Stimulated activated CD4-positive, alpha-beta T cell treated with anti-CD3 and anti-CD28 coated beads, Interleukin-4, amount 100 ng/mL, for 4 hours (primary cell): ENCODE measurements around the gene GZMA.
"Not testable (repeated sequence)": the region's sequence is repeated elsewhere in the genome, so short reads cannot be mapped to it uniquely, and the experiment has no call there.

Experiments
- DNase-seq, 2 experiments: peaks; one replicate each; pipeline ENCODE4 v3.0.0-alpha.2; 2020

The GZMA gene

DNA sequence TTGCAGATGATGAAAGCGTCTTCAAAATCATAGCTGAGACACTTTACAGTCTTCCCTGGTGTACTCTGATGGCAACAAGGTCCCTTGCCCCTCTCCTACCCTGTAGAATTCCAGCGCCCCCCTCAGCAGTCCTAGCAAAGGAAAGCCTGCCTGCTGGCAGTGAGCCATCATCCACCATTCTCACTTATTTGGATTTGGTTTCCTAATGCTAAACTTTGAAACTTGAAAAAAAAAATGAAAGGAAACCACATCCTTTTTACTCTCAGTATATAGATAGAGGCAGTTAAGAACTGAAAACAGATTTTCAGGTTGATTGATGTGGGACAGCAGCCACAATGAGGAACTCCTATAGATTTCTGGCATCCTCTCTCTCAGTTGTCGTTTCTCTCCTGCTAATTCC, at the start of gene GZMA:
Gene GZMA (plus strand): TSS at position 299 of the 400 bp plus-strand sequence. CDS start 37 bp downstream, at position 336.
- no peak for DNase-seq

DNA sequence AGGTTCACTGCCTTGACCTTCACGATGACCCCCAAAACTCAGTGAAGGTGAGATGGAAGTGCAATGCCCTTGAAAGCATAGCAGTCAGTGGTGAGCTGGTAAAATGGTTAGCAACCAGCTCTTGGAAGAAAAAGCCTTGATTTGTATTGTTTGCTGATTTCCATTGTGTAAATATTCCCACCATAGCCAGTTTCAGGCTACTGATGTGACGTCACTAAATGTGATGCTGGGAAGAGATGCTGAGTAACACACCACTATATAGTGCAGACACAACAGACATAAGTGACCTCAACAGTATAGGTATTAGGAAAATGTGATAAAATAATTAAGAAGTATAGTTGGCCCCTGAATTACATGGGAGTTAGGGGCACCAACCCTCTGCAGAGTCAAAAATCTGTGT, 47.3 kb upstream of the GZMA start:
- DNase-seq, result no peak

DNA sequence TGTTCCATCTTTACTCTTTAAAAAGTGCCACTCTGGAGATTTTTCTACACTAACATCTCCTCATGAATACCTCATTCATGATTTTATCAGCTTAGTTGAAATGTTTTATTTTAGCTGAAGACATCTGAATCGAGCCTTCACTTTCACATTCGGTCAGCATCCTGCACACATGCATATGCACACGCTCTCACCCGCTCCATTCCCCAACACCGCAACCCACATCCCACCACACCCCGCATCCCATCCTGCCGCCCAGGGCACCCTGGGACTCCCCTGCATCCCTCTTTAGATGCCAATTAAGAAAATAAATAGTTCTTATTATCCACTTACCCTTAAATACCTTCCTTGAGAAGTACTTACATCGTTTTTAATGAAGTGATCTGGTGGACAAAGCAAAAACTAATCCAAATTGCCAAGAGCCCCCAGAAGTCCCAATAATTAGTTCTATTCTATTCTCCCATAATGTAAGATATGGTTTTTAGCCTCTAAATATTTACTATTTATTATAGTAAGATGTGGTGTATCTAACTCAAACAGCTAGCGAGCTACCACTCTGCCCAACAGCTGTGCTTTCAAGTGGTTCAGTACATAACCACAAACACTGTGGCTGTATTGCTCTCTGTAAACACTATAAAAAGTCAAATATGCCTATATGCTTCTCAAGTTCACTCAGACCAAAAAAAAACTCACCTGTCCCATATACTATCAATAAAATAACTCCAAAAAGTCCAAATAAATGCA, 40.2 kb upstream of the GZMA start:
- peak; percentile 27 to 34 for DNase-seq

DNA sequence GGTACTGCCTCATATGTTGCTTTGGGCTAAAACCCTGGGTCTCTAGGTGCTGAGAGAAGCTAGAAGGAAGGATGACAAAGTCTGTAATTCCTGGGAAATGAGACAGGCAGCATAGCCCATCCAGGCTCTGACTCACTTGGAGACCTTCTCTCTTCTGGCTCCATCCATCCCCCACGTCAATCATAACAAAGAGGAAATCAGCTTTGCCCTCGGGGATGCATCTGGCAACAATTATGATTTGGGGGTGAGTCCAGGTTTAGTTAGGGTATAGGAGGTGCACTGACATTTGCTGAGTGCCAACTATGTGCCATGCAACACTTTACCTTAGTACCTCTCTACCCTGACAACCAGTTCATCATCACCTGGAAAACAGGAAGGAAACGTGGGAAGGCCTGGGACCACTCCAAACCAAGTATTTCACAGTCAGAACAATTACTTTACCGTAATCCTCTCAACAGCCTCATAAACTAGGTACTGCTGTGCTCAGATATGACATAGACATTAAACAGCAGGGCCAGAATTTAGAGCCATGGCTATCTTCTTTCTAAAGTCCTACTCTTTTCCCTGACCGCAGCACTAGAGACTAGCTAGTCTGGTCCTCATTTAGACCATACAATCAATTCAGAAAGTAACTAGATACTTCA, 39.1 kb upstream of the GZMA start:
- DNase-seq, result no peak

DNA sequence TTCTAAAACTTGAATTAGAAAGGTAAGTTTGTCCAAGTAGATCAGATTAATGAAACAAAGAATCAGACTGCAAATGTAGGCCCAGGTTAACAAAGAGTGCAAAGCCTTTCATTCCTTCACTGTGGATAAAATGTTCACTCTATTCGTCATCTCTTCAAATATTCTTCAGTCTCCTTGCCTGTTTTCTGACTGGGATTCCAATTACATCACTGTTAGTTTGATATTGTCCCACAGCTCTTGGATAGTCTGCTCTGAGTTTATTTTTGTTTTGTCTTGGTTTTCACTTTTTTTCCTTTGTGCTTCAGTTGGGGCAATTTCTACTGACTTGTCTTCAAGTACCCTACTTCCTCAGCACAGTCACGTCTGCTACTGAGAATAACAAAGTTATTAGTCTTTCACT, 38.5 kb upstream of the GZMA start:
- no peak for DNase-seq

DNA sequence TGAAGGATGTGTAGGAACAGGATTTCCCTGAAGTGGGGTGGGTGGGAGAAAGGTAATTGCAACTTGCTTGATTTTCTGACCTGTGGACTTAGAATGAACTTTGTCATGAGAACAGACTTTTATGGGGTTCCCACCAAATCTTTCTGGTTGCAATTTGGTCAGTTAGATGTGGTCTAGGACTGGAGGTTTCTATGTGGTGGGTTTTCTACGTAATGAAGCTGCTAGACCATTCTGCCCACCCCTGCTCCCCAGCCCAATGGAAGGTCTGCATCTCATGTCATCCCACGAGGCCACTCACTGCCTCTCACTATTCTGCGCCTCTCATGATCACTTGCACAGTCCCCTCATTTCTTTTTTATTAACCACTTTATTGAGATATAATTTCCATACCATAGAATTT, 37.9 kb upstream of the GZMA start:
- DNase-seq, result no peak

DNA sequence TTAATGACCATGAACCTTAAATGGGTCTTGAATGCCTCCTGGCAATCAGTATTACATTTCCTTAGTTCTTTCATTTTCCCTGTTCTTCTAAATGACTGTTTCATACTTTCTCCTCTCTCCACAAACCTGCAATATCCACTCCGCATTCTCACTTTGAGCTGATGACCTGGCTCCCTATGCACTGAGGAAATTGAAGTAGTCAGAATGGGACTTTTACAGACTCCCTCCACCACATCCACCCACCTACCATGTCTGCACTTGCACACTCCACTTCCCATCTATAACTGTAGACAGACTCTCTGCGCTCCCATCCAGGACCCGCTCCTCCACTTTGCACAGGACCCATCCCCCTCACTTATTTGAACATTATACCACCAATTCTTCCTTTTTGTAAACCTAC, 36.2 kb upstream of the GZMA start:
- no peak for DNase-seq

DNA sequence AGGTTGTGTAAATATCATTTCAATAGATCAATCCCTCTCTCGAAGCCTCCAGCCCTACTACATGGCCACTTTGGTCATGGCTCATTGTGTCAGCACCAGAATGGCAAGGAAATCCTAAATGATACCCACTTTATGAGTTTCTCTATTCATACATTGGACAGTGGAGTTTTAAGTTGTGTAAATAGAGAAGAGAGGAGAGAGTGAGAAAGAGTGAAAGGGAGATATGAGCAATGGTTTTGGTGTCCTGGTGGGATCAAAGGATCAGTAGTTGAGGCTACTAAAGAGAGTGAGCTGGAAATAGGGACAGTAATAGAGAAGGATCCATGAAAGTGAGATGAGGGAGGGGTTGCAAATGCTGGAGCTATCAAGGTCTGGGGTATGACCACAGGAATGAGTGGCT, 31.5 kb upstream of the GZMA start:
- no peak for DNase-seq

DNA sequence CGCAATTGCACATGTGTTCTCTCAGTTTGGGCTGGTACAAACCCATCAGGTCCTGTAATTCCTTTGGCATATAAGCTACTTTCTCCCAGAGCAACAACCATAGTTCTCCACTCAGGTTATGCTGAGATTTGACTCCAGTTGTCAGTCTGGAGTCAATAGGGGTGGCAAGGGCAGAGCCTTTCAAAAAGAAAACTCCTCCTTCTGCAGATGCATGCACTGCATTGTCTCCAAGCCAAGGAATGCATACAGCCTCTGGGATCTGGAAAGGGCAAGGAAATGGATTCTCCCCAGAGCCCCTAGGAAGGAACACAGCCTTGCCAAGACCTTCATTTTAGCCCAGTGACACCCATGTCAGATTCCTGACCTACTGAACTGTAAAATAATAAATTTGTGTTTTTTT, 31.0 kb upstream of the GZMA start:
- DNase-seq, result no peak

DNA sequence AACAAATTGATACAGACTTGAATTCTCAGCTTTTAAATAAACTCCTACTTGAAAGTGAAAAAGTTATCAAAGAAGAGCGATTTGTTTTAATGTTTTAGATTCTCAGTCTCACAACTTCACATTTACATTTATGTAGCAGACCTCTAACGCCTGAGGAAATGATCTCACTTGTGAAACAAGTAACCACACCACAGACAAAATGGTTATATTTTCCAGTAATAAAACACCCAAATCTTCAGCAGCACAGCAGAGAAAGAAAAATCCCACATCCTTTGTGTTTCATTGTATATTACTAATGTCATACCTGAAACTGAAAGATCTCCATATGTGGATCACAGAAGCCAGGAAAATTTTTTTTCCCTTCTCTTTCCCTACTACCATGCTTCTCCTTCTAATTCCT, 29.8 kb upstream of the GZMA start:
- no peak for DNase-seq

DNA sequence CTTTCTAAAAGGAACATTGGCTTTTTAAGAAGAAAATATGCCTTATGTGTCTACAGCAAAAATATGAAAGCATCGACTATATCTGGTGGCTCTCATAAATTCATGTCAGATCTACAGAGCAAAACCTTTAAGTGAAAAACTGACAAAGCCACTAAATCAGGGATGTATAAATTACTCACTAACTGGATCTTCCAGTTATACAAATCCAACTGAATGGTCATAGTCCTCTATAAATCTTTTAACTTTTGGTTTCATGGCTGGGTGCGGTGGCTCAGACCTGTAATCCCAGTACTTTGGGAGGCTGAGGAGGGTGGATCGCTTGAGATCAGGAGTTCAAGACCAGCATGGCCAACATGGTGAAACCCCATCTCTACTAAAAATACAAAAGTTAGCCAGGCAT, 29.2 kb upstream of the GZMA start:
- DNase-seq, result no peak

DNA sequence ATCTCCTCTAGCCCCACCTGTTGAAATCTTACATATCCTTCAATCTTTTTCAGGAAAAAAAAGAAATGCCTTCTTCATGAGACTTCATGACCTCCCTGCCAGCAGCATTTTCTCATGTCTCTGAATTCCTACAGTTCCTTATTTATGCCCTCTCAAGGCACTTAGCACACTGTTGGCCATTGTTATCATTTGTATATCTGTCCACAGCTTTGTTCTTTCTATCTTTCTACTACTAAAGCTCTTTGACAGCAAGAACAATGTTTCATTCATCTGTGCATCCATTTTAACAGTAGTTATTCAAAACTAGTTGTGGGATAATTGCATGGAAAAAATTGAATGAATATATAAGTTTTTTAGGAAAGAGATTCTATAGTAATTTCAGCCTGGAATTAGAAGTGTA, 20.9 kb upstream of the GZMA start:
- DNase-seq, result no peak

DNA sequence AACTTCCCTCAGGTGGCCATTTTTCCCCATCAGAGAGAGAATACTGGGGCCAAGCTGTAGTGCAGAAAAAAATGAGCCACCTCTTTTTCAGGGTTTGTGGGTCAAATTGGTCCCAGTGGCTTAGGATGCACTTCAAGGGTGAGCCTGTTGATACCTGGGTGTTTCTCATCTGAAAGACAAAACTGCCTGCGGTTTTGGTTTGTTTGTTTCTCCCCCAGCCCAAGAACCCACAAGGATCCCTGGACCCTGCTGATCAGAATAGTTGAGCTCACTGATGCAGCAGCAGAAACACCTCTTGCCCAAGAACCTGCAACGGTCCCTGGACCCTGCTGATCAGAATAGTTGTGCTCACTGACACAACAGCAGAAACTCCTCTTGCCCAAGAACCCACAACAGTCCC, 13.1 kb upstream of the GZMA start:
- not testable (repeated sequence) for DNase-seq

DNA sequence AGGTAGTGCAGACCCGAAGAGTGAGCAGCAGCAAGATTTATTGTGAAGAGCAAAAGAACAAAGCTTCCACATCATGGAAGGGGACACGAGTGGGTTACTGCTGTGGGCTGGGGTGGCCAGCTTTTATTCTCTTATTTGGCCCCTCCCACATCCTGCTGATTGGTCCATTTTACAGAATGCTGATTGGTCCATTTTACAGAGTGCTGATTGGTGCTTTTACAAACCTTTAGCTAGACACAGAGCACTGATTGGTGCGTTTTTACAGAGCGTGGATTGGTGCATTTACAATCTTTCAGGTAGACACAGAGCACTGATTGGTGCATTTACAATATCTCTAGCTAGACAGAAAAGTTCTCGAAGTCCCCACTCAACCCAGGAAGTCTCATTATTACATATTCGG, 11.4 kb upstream of the GZMA start:
- not testable (repeated sequence) for DNase-seq

DNA sequence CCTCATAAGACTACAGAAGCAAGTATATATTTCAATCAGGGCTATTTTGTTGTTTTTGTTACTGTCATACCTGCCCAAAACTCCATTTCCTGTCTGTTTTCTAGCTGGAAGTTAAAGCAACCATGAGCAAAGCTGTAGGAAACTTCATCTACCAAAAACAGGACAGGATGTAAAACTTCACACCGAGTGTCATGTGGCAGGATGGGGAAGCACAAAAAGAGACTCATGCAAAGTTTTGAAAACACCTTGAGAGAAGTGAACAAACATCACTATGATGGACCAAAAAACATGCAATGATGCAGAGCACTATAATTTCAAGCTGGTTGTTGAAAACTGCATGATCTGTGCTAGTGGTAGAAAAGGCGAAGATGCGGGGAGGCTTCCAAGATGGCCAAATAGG, 6.3 kb upstream of the GZMA start:
- no peak for DNase-seq

DNA sequence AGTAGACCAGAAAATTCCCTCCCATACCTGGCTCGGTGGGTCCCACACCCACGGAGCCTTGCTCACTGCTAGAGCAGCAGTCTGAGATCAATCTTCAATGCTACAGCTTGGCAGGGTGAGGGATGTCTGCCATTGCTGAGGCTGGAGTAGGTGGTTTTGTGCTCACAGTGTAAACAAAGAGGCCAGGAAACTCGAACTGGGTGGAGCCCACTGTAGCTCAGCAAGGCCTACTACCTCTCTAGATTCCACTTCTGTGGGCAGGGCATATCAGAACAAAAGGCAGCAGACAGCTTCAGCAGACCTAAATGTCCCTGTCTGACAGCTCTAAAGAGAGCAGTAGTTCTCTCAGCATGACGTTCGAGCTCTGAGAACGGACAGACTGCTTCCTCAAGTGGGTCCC, 5.6 kb upstream of the GZMA start:
- DNase-seq, result peak in 1 of 2 experiments; percentile 16

DNA sequence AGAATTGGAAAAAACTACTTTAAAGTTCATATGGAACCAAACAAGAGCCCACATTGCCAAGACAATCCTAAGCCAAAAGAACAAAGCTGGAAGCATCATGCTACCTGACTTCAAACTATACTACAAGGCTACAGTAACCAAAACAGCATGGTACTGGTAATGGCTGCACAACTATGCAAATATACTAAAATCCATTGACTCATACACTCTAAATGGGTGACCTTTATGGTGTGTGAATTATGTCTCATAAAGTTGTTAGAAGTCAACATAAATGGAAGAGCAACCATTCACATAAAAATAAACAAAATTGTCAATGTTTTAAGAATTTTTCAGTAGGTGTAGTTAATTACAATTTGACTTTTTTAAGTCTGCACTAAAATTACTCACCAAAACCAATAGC, 1.3 kb upstream of the GZMA start:
- not testable (repeated sequence) for DNase-seq

DNA sequence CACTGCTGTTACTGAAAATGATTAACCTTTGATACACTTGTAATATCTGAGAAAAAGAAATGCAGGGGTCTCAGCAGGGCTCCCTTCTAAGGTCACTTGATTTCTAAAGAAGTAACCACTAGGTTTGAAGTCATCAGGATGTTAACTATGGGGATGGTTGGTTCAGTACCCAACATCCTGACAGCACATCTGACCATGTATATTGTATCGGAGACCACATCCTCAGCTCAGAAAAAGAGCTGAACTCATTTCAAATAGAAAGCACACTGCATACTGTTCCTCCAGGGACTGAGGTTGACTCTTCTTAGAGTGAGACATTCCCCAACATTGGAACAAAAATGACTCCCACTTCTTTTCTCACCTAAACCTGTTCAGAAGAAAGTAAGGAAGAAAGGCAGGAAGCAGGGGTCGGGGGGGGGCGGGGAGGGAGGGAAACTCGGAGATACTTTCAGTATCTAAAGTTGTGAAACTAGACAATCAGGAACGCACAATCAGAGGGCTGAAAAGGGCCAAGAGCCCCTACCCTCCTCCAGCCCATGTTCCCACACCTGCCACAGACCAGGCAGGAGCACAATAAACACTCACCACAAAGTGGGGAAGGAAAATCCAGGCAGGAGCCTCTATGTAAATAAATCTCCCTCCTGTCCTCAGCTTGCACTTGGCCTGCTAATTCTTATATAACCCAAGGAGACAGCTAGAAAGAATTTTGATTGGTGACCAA, 730 bp upstream of the GZMA start:
- DNase-seq, result no peak

DNA sequence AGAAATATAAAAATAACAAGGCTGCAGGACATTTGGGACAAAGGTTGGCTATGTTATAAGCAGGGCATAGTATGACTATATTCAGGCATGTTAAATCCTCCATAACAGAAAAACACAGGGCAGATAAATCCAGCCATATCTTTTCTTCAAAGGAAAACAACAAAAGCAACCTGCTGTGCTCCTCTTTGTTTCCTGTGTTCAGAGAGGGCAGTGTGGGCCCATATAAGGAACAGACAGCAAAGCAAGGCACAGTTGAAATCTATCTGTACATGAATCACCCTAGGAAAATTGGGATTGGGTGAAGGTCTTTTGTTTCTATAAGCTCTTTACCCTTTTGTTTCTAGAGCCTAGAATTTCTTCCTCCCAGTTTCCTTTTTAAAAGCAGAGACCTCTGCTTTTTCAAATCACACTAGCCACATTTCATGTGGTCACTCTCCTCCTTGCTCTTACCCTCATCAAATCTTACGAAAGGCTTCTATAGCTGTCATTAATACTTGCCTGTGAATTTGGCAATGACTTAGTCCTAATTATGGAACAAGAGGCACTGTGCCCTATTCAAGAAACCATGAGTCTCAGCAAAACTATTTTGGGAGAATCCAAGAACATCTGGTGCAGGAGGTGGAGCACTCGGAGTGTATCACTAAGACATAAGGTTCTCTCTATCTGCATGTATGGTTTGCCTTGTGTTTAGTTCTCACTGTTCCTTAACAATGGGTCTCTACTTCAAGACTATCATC, 1.8 kb downstream of the GZMA start:
- DNase-seq, result no peak

DNA sequence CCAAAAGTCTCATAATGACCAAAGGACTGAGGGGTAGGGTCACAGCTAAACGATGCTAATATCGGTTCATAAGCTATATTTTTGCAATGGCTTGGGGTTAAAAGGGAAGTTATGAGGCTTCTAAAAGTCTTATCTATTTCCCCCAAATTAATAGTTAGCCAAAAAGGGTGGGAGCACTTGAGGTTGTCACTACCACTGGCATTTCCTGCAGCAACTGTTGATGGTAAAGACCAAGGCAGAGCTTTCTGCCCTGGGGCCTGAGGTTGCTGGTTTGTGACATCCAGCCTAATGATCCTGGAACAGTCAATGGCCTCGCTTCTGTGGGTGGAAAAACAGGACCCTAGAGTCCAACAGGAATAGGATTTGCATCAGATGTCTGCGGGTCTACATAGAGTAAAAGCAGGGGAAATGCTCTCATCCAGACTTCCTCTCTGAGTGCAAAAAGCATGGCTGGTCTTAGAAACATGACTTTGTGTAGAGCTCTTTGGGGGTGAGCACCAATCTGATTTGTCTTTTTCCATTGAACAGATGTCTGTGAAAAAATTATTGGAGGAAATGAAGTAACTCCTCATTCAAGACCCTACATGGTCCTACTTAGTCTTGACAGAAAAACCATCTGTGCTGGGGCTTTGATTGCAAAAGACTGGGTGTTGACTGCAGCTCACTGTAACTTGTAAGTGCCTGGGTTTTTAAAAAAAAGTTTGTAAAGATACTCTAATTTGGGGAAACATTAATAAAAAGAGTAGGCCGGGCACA, 2.7 kb downstream of the GZMA start:
- DNase-seq, result no peak

DNA sequence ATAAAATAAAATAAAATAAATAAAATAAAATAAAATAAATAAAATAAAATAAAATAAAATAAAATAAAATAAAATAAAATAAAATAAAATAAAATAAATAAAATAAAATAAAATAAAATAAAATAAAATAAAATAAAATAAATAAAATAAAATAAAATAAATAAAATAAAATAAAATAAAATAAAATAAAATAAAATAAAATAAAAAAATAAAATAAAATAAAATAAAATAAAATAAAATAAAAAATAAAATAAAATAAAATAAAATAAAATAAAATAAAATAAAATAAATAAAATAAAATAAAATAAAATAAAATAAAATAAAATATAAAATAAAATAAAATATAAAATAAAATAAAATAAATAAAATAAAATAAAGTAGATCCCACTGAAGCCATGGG, 3.5 kb downstream of the GZMA start:
- not testable (repeated sequence) for DNase-seq

DNA sequence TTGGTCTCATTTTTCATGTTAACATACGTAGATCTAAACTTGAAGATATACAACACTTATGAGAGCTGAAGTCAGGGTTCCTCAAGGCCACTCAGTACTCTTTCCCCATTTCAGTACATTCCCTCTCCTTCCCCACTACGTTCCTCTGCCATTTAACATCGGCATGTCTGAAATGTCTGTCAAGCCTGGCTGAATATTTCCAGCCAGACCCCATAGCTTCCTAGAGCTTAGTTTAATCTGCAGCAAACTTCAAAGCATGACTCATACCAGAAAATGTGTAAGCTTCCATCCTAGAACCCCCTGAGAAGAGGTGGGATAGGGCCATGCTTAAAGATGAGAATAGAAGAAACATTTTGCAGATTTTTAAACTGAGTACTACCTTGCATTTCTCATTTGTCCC, 6.2 kb downstream of the GZMA start:
- DNase-seq, result no peak

DNA sequence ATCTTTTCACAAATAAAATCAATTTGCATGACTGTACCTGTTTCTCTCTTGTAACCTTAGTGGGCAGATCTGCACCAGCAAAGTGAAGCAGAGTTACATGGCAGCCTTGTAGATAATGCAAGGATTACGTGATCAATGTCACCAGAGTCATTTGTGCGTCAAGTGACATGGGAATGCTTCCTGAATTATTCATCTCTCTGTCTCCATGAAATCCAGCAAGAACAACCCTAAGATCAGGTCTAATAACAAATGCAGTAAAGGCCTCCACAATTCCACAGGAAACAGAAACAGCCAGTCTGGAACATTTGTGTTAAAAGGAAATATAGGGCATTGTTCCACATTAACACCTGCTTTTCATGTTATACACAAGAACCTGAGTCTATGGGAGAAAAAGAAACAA, 7.8 kb downstream of the GZMA start:
- DNase-seq, result no peak
